Inferior parietal cortex (tissue), 1 donor: ENCODE data around the gene UBR1.
"Not testable (repeated sequence)": the region's sequence is repeated elsewhere in the genome, so short reads cannot be mapped to it uniquely, and the experiment has no call there.

ENCODE experiments used
- DNase-seq: peaks from one replicate; pipeline ENCODE4 v3.0.0-alpha.2; 2016; ENCODE audit errors: extremely low spot score

The UBR1 gene

GRCh38 chr15:42973114-42973513 is 132.7 kb downstream of the UBR1 start:
- DNase-seq, result no peak

GRCh38 chr15:42971830-42972229 is 134.0 kb downstream of the UBR1 start:
- no peak for DNase-seq

- no peak for DNase-seq
Observed at GRCh38 chr15:42964476-42964875, 141.4 kb downstream of the UBR1 start.

GRCh38 chr15:42955518-42955917 is 150.3 kb downstream of the UBR1 start:
- no peak for DNase-seq

GRCh38 chr15:42954291-42954690 is 151.5 kb downstream of the UBR1 start:
- no peak for DNase-seq

GRCh38 chr15:42948898-42949297 is 156.9 kb downstream of the UBR1 start:
- not testable (repeated sequence) for DNase-seq

GRCh38 chr15:42940527-42940926 is 165.3 kb downstream of the UBR1 start:
- no peak for DNase-seq

GRCh38 chr15:42939841-42940240 is 166.0 kb downstream of the UBR1 start:
- no peak for DNase-seq

GRCh38 chr15:42937143-42937542 is 168.7 kb downstream of the UBR1 start:
- DNase-seq, result no peak

- no peak for DNase-seq
Observed at GRCh38 chr15:42933886-42934667, 171.8 kb downstream of the UBR1 start.

- DNase-seq, result no peak
Observed at GRCh38 chr15:42932833-42933515, 172.9 kb downstream of the UBR1 start.

- DNase-seq, result no peak
Observed at GRCh38 chr15:42931702-42932486, 173.9 kb downstream of the UBR1 start.

- no peak for DNase-seq
Observed at GRCh38 chr15:42929306-42929848, 176.5 kb downstream of the UBR1 start.

- peak; percentile 67 for DNase-seq
Observed at GRCh38 chr15:42921342-42921731, 184.5 kb downstream of the UBR1 start.

- DNase-seq, result peak; percentile 99
Observed at GRCh38 chr15:42920519-42921341, 185.1 kb downstream of the UBR1 start, which contains the start of gene TTBK2. TSS of gene TTBK2 (minus strand) at chr15:42920778. CDS start at chr15:42878617, 42,161 bp downstream.

- DNase-seq, result peak; percentile 28
Observed at GRCh38 chr15:42919799-42920518, 185.9 kb downstream of the UBR1 start.

GRCh38 chr15:42919308-42919707 is 186.5 kb downstream of the UBR1 start:
- no peak for DNase-seq

- DNase-seq, result no peak
Observed at GRCh38 chr15:42918047-42918446, 187.8 kb downstream of the UBR1 start.

- DNase-seq, result no peak
Observed at GRCh38 chr15:42915654-42916315, 190.1 kb downstream of the UBR1 start.
